ENCODE measurements around the gene DPP10. TPM values are rescaled to one million over a fixed set of nuclear protein-coding genes. Genes with fewer than 3 reads are reported as not detected.

DPP10 gene
- total RNA-seq, 1 experiment from 2014 or later = not detected

DNA sequence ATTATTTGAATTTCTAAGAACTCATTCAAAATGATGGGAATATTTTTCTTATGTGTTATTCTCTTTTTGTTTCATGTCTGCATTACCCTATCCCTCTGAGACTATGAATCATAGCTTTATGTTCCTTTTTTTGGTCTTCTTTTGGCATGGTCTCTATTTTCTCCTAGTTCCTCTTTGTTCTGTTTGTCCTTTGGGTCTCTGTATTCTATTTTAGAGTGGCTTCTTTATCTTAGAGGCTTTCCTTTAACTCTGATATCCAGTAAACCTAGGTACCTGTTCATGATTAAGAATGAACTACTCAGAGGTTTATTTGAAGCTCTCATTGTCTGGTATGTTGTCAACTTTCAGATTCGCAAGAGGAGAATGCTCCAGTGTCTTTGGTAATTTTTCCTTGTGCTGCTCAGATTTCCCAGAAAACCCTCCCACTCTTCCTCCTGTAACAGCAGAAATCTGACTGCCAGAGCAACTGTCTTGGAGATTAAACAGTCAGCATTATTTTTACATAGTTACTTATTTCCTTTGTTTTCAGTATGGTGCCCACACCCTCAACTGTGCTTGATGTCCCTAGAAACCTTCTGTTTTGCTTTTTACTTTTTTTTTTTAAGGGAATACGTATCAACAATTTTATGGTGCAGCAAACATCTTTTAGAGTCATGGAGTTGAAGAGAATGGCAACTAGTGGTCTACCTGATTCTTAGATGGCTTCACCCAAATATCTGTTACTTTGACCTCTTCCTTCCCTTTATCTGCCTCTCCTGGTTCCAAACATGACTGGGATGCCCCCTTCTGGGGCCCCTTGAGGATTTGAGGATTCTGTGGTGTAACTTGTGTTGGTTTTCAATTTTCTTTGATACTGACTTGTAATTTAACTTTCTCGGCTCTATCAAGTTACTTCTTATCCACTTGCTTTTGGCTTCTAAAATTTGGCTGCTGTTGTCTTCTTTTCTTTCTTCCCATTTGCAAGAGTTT is 92.0 kb downstream of the DPP10 start:
- Histone ChIP-seq H3F3A (ENCODE audit: low read length, unreplicated experiment) (no peaks in the 10 kb centered on the region), H3K79me2 (ENCODE audit: low read length) (no peaks in the 10 kb centered on the region), H3K4me1 (ENCODE audit: insufficient read depth, low read length) (no peaks in the 10 kb centered on the region), H3K27me3 (ENCODE audit: low read length) (no peaks in the 10 kb centered on the region), H3K36me3 (ENCODE audit: low read depth, low read length) (no peaks in the 10 kb centered on the region), H3K9ac (ENCODE audit: low read length) (no peak overlapping the region), H3K27ac (ENCODE audit: low read length) (no peak overlapping the region), H2AFZ (ENCODE audit: low read length) (no peak overlapping the region), H3K4me3 (ENCODE audit: low read length) (no peak overlapping the region), H3K4me2 (ENCODE audit: low read length) (no peak overlapping the region), H4K20me1 (ENCODE audit: low read length) (no peaks in the 10 kb centered on the region), H3K9me3 (ENCODE audit: low read length) (no peaks in the 10 kb centered on the region), H3K9me2 (replicated peaks; ENCODE audit: low read length) (no peaks in the 10 kb centered on the region)
- CTCF ChIA-PET = no interaction called here
- no peak for TF ChIP-seq EZH2 (IDR thresholded peaks at IDR 0.05; ENCODE audit: low read length, unreplicated experiment)
- TF ChIP-seq EZH2phosphoT487 (IDR thresholded peaks at IDR 0.05; ENCODE audit: borderline replicate concordance, low read length) = no peak
- TF ChIP-seq, protein P1, sequence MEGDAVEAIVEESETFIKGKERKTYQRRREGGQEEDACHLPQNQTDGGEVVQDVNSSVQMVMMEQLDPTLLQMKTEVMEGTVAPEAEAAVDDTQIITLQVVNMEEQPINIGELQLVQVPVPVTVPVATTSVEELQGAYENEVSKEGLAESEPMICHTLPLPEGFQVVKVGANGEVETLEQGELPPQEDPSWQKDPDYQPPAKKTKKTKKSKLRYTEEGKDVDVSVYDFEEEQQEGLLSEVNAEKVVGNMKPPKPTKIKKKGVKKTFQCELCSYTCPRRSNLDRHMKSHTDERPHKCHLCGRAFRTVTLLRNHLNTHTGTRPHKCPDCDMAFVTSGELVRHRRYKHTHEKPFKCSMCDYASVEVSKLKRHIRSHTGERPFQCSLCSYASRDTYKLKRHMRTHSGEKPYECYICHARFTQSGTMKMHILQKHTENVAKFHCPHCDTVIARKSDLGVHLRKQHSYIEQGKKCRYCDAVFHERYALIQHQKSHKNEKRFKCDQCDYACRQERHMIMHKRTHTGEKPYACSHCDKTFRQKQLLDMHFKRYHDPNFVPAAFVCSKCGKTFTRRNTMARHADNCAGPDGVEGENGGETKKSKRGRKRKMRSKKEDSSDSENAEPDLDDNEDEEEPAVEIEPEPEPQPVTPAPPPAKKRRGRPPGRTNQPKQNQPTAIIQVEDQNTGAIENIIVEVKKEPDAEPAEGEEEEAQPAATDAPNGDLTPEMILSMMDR (conservative IDR thresholded peaks at IDR 0.05; ENCODE audit: low read depth, low read length) = no peak
- no peak for DNase-seq
- no TSS peak for BruUV-seq (replicated peaks)
- ATAC-seq = no peak
- POLR2A ChIA-PET (ENCODE audit: unreplicated experiment) = no interaction called here
- intact Hi-C loops (cut with micrococcal nuclease) = no loop called here

- ChIA-PET CTCF (no interaction called here), POLR2A (ENCODE audit: unreplicated experiment) (no interaction called here)
- DNase-seq = no peak
- H3K27ac ChIP-seq (ENCODE audit: low read length) = no peak overlapping the region
- no peak overlapping the region for H3K4me3 ChIP-seq (ENCODE audit: low read length)
- H3K9ac ChIP-seq (ENCODE audit: low read length) = no peak overlapping the region
- H2AFZ ChIP-seq (ENCODE audit: low read length) = no peak overlapping the region
- H3K9me3 ChIP-seq (ENCODE audit: low read length) = no peaks in the 10 kb centered on the region
- H3K4me2 ChIP-seq (ENCODE audit: low read length) = no peak overlapping the region
- no peaks in the 10 kb centered on the region for H3F3A ChIP-seq (ENCODE audit: low read length, unreplicated experiment)
- no TSS peak for BruUV-seq (replicated peaks)
- no peaks in the 10 kb centered on the region for H4K20me1 ChIP-seq (ENCODE audit: low read length)
- no peak for TF ChIP-seq EZH2 (IDR thresholded peaks at IDR 0.05; ENCODE audit: low read length, unreplicated experiment)
- TF ChIP-seq, protein P1 (conservative IDR thresholded peaks at IDR 0.05; ENCODE audit: low read depth, low read length) = no peak
- TF ChIP-seq EZH2phosphoT487 (IDR thresholded peaks at IDR 0.05; ENCODE audit: borderline replicate concordance, low read length) = no peak
- H3K4me1 ChIP-seq (ENCODE audit: insufficient read depth, low read length) = no peaks in the 10 kb centered on the region
- H3K9me2 ChIP-seq (replicated peaks; ENCODE audit: low read length) = no peaks in the 10 kb centered on the region
- no peaks in the 10 kb centered on the region for H3K36me3 ChIP-seq (ENCODE audit: low read depth, low read length)
- H3K27me3 ChIP-seq (ENCODE audit: low read length) = no peaks in the 10 kb centered on the region; the same call in 1 of the 2 replicates
- no peak for ATAC-seq
- intact Hi-C loops (cut with micrococcal nuclease) = no loop called here
- H3K79me2 ChIP-seq (ENCODE audit: low read length) = no peaks in the 10 kb centered on the region
Observed at GRCh38 chr2:114537777-114538176, 95.3 kb downstream of the DPP10 start.

DNA sequence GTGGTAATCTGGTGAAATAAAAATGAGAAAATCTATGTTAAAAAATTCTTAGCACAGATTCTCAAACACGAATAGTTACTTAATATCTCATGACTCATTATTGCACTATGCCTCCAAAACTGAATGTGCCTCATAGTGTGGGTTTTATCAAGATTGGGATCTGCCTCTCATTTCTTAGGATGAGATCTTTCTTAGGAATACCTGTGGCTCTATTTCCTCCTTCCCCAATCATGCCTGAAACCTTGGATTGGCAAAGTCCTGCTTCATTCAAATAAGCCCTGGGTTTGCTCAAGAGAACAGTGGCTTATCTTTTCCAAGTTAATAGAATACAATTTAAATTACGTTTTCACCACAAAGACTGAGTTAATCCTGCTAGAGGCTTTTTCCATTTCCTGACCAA is 100.3 kb downstream of the DPP10 start:
- intact Hi-C loops (cut with micrococcal nuclease) = no loop called here
- no TSS peak for BruUV-seq (replicated peaks)

More for the DNA sequence above, 100.3 kb downstream of the DPP10 start:
- Histone ChIP-seq H3K4me3 (ENCODE audit: low read length) (no peak overlapping the region), H3K9me3 (ENCODE audit: low read length) (no peaks in the 10 kb centered on the region), H3F3A (ENCODE audit: low read length, unreplicated experiment) (no peaks in the 10 kb centered on the region), H3K79me2 (ENCODE audit: low read length) (no peaks in the 10 kb centered on the region), H3K4me1 (ENCODE audit: insufficient read depth, low read length) (no peaks in the 10 kb centered on the region), H3K4me2 (ENCODE audit: low read length) (no peak overlapping the region), H4K20me1 (ENCODE audit: low read length) (no peaks in the 10 kb centered on the region), H3K27ac (ENCODE audit: low read length) (no peak overlapping the region), H3K9ac (ENCODE audit: low read length) (no peak overlapping the region), H2AFZ (ENCODE audit: low read length) (no peak overlapping the region), H3K27me3 (ENCODE audit: low read length) (peaks cover 10% of the 10 kb centered on the region; the same call in 1 of the 2 replicates), H3K9me2 (replicated peaks; ENCODE audit: low read length) (no peaks in the 10 kb centered on the region), H3K36me3 (ENCODE audit: low read depth, low read length) (no peaks in the 10 kb centered on the region)
- DNase-seq (peak; percentile 16), ATAC-seq (no peak)
- CTCF ChIA-PET = no interaction called here
- TF ChIP-seq, protein P1 (conservative IDR thresholded peaks at IDR 0.05; ENCODE audit: low read depth, low read length) = no peak
- TF ChIP-seq EZH2 (IDR thresholded peaks at IDR 0.05; ENCODE audit: low read length, unreplicated experiment) (no peak), EZH2phosphoT487 (IDR thresholded peaks at IDR 0.05; ENCODE audit: borderline replicate concordance, low read length) (no peak)
- POLR2A ChIA-PET (ENCODE audit: unreplicated experiment) = no interaction called here

All from PC-3 (cell line).